HG03460 (cell line): ENCODE data around the gene CEACAM5.
"Not testable (repeated sequence)": the region's sequence is repeated elsewhere in the genome, so short reads cannot be mapped to it uniquely, and the experiment has no call there.

Experiments used
- ATAC-seq: cut with Tn5 transposase; IDR thresholded peaks from one replicate; pipeline ENCODE4 v1.9.1; 2021; ENCODE audit not compliant: unreplicated experiment

The CEACAM5 gene

GRCh38 chr19:41700381-41701195 is 7.8 kb upstream of the CEACAM5 start:
- ATAC-seq: no peak

GRCh38 chr19:41701401-41702075 is 6.9 kb upstream of the CEACAM5 start:
- no peak for ATAC-seq

- no peak for ATAC-seq
Measured at GRCh38 chr19:41702171-41702651, 6.2 kb upstream of the CEACAM5 start.

GRCh38 chr19:41703602-41704293 is 4.7 kb upstream of the CEACAM5 start:
- ATAC-seq: no peak

GRCh38 chr19:41705393-41706174 is 2.8 kb upstream of the CEACAM5 start:
- ATAC-seq: no peak

GRCh38 chr19:41706741-41707501 is 1.5 kb upstream of the CEACAM5 start:
- no peak for ATAC-seq

GRCh38 chr19:41707502-41707812 is 969 bp upstream of the CEACAM5 start:
- no peak for ATAC-seq

- no peak for ATAC-seq
Measured at GRCh38 chr19:41707871-41708371, 505 bp upstream of the CEACAM5 start.

GRCh38 chr19:41709516-41709915 is 1.1 kb downstream of the CEACAM5 start:
- not testable (repeated sequence) for ATAC-seq

- ATAC-seq: no peak
Measured at GRCh38 chr19:41709951-41710645, 1.7 kb downstream of the CEACAM5 start.

GRCh38 chr19:41711376-41712261 is 3.2 kb downstream of the CEACAM5 start:
- no peak for ATAC-seq

- ATAC-seq: no peak
Measured at GRCh38 chr19:41714598-41714997, 6.2 kb downstream of the CEACAM5 start.

- no peak for ATAC-seq
Measured at GRCh38 chr19:41718761-41719160, 10.3 kb downstream of the CEACAM5 start.

GRCh38 chr19:41720103-41720502 is 11.7 kb downstream of the CEACAM5 start:
- ATAC-seq: no peak

GRCh38 chr19:41726493-41726892 is 18.1 kb downstream of the CEACAM5 start:
- no peak for ATAC-seq

GRCh38 chr19:41734156-41734555 is 25.7 kb downstream of the CEACAM5 start:
- ATAC-seq: no peak

- ATAC-seq: no peak
Measured at GRCh38 chr19:41734585-41734984, 26.2 kb downstream of the CEACAM5 start.

GRCh38 chr19:41735071-41735600 is 26.7 kb downstream of the CEACAM5 start:
- ATAC-seq: no peak
